Astrocyte (in vitro differentiated cells and primary cell): ENCODE results near the gene PAPOLB.

Experiments
- EZH2 ChIP-seq: IDR thresholded peaks from 2 replicates; pipeline ENCODE4 v1.6.1; 2012; ENCODE audit warnings: mild to moderate bottlenecking, low read length, inconsistent platforms; ENCODE audit not compliant: insufficient read depth
- TF ChIP-seq, protein P1 (sequence below): IDR thresholded peaks from 2 replicates; pipeline ENCODE4 v1.5.1; 2011; ENCODE audit warnings: low read depth, mild to moderate bottlenecking, inconsistent platforms, low read length, moderate library complexity; ENCODE audit not compliant: insufficient read depth

GRCh38 chr7:4884164-4884563, 22.3 kb upstream of the PAPOLB start:
- TF ChIP-seq, protein P1, sequence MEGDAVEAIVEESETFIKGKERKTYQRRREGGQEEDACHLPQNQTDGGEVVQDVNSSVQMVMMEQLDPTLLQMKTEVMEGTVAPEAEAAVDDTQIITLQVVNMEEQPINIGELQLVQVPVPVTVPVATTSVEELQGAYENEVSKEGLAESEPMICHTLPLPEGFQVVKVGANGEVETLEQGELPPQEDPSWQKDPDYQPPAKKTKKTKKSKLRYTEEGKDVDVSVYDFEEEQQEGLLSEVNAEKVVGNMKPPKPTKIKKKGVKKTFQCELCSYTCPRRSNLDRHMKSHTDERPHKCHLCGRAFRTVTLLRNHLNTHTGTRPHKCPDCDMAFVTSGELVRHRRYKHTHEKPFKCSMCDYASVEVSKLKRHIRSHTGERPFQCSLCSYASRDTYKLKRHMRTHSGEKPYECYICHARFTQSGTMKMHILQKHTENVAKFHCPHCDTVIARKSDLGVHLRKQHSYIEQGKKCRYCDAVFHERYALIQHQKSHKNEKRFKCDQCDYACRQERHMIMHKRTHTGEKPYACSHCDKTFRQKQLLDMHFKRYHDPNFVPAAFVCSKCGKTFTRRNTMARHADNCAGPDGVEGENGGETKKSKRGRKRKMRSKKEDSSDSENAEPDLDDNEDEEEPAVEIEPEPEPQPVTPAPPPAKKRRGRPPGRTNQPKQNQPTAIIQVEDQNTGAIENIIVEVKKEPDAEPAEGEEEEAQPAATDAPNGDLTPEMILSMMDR: no peak
- TF ChIP-seq EZH2: no peak
